Keratinocyte (primary cell): ENCODE data around the gene DBNDD2.

Source experiments
- EZH2 ChIP-seq: IDR thresholded peaks from one replicate; pipeline ENCODE4 v1.6.1; 2012; ENCODE audit warnings: inconsistent platforms, mild to moderate bottlenecking, low read length, moderate library complexity
- TF ChIP-seq, protein P1 (sequence below), 3 experiments: IDR thresholded peaks in 1 of 3; conservative IDR thresholded peaks in 1 of 3; optimal IDR thresholded peaks in 1 of 3; 2 replicates in 2 of 3; 3 replicates in 1 of 3; pipeline versions ENCODE3 to v1.5.1; 2011; ENCODE audit warnings: low read length in 3 of 3, mild to moderate bottlenecking in 3 of 3, moderate library complexity in 2 of 3, control low read depth in 1 of 3, inconsistent platforms in 1 of 3; ENCODE audit not compliant: insufficient read depth in 2 of 3; ENCODE audit errors: extremely low read depth in 1 of 3

DNA sequence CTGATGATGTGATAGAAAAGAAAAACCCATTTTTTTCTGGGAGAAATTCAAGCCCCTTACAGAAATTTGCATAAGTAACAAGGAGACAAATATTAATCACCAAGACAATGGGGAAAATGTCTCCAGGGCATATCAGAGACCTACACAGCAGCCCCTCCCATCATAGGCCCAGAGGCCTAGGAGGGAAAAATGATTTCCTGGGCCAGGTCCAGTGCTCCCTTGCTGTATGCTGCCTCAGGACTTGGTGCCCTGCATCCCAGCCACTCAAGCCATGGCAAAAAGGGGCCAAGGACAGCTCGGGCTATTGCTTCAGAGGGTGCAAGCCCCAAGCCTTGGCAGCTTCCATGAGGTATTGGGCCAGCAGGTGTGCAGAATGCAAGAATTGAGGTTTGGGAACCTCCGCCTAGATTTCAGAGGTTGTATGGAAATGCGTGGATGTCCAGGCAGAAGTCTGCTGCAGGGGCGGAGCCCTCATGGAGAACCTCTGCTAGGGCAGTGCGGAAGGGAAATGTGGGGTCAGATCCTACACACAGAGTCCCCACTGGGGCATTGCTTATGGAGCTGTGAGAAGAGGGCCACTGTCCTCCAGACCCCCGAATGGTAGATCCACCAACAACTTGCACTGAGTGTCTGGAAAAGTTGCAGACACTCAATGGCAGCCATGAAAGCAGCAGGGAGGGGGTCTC, 7.6 kb upstream of the DBNDD2 start:
- TF ChIP-seq, protein P1, sequence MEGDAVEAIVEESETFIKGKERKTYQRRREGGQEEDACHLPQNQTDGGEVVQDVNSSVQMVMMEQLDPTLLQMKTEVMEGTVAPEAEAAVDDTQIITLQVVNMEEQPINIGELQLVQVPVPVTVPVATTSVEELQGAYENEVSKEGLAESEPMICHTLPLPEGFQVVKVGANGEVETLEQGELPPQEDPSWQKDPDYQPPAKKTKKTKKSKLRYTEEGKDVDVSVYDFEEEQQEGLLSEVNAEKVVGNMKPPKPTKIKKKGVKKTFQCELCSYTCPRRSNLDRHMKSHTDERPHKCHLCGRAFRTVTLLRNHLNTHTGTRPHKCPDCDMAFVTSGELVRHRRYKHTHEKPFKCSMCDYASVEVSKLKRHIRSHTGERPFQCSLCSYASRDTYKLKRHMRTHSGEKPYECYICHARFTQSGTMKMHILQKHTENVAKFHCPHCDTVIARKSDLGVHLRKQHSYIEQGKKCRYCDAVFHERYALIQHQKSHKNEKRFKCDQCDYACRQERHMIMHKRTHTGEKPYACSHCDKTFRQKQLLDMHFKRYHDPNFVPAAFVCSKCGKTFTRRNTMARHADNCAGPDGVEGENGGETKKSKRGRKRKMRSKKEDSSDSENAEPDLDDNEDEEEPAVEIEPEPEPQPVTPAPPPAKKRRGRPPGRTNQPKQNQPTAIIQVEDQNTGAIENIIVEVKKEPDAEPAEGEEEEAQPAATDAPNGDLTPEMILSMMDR (optimal IDR thresholded peaks at IDR 0.05 in 1 of 3, IDR thresholded peaks at IDR 0.05 in 1 of 3, conservative IDR thresholded peaks at IDR 0.05 in 1 of 3; ENCODE audit: extremely low read depth in 1 of 3, insufficient read depth in 2 of 3, low read length in 3 of 3) = no peak
- TF ChIP-seq EZH2 = no peak
